ENCODE measurements around the gene FGF2. TPM values are rescaled to one million over a fixed set of nuclear protein-coding genes. Genes with fewer than 3 reads are reported as not detected.

Gene FGF2
- total RNA-seq, 1 experiment from 2014 or later, result 13.0 TPM

DNA sequence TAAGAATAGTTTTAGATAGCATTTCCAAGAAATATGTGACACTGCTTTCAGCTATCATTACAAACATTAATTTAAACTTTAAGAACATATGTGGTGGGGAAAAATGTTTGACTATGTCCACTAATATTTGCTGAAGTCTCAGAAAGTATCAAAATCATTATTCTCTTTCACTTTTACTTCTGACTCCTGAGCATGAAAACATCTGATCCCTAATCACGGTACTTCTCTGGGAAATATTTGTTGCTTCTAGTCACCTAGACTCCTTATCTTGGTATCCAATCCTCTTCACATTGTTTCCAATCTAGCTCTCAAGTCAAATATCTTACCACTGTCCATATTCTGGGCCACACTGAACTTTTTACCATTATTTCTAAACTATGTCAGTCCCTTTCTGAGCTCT is 85.0 kb downstream of the FGF2 start:
- CTCF ChIA-PET, result no interaction called here

GRCh38 chr4:122912810-122913575 is 86.4 kb downstream of the FGF2 start:
- intact Hi-C loops (cut with micrococcal nuclease; ENCODE audit: unreplicated experiment), result loop anchor here (5.0 kb wide), 1 partner anchor 86 kb away; the partner anchor contains the start of gene FGF2
- TF ChIP-seq, protein P1, sequence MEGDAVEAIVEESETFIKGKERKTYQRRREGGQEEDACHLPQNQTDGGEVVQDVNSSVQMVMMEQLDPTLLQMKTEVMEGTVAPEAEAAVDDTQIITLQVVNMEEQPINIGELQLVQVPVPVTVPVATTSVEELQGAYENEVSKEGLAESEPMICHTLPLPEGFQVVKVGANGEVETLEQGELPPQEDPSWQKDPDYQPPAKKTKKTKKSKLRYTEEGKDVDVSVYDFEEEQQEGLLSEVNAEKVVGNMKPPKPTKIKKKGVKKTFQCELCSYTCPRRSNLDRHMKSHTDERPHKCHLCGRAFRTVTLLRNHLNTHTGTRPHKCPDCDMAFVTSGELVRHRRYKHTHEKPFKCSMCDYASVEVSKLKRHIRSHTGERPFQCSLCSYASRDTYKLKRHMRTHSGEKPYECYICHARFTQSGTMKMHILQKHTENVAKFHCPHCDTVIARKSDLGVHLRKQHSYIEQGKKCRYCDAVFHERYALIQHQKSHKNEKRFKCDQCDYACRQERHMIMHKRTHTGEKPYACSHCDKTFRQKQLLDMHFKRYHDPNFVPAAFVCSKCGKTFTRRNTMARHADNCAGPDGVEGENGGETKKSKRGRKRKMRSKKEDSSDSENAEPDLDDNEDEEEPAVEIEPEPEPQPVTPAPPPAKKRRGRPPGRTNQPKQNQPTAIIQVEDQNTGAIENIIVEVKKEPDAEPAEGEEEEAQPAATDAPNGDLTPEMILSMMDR (conservative IDR thresholded peaks at IDR 0.05; ENCODE audit: low read depth, low read length), result no peak
- no peak for TF ChIP-seq EZH2 (IDR thresholded peaks at IDR 0.05; ENCODE audit: borderline replicate concordance, low read depth, low read length, poor library complexity, severe bottlenecking)
- peaks cover 3% of the 10 kb centered on the region for H3K36me3 ChIP-seq (ENCODE audit: insufficient read depth, low read length, poor library complexity, severe bottlenecking)
- no peaks in the 10 kb centered on the region for H3K9me3 ChIP-seq (ENCODE audit: low read depth, low read length, poor library complexity, severe bottlenecking)
- no peak for DNase-seq (ENCODE audit: low spot score)
- ChIA-PET CTCF (no interaction called here), POLR2A (ENCODE audit: low non-redundant PET) (no interaction called here)
- BruUV-seq (replicated peaks), result no TSS peak
- H3K4me3 ChIP-seq (ENCODE audit: low read depth, low read length, poor library complexity, severe bottlenecking), result no peak overlapping the region
- H3K27me3 ChIP-seq (replicated peaks; ENCODE audit: insufficient read depth, low read depth, low read length, poor library complexity), result no peaks in the 10 kb centered on the region
- peaks cover 7% of the 10 kb centered on the region for H3K4me1 ChIP-seq (ENCODE audit: insufficient read depth, low read length, poor library complexity, severe bottlenecking)
- no peak overlapping the region for H3K27ac ChIP-seq (ENCODE audit: low read depth, low read length, poor library complexity, severe bottlenecking)

More for the DNA sequence above, 85.0 kb downstream of the FGF2 start:
- intact Hi-C loops (cut with micrococcal nuclease; ENCODE audit: unreplicated experiment), result loop anchor here (5.0 kb wide), 1 partner anchor 84 kb away; the partner anchor contains the start of gene FGF2
- H3K36me3 ChIP-seq (ENCODE audit: insufficient read depth, low read length, poor library complexity, severe bottlenecking), result peaks cover 3% of the 10 kb centered on the region
- no peaks in the 10 kb centered on the region for H3K9me3 ChIP-seq (ENCODE audit: low read depth, low read length, poor library complexity, severe bottlenecking)
- no peak overlapping the region for H3K4me3 ChIP-seq (ENCODE audit: low read depth, low read length, poor library complexity, severe bottlenecking)
- no TSS peak for BruUV-seq (replicated peaks)
- no peak overlapping the region for H3K27ac ChIP-seq (ENCODE audit: low read depth, low read length, poor library complexity, severe bottlenecking)
- POLR2A ChIA-PET (ENCODE audit: low non-redundant PET), result interaction anchor here (0.6 kb wide), 1 partner anchor 10 kb away, joined by 3 read pairs; no protein-coding TSS in a partner anchor
- H3K27me3 ChIP-seq (replicated peaks; ENCODE audit: insufficient read depth, low read depth, low read length, poor library complexity), result no peaks in the 10 kb centered on the region
- peaks cover 7% of the 10 kb centered on the region for H3K4me1 ChIP-seq (ENCODE audit: insufficient read depth, low read length, poor library complexity, severe bottlenecking)
- TF ChIP-seq EZH2 (IDR thresholded peaks at IDR 0.05; ENCODE audit: borderline replicate concordance, low read depth, low read length, poor library complexity, severe bottlenecking), result no peak
- TF ChIP-seq, protein P1 (conservative IDR thresholded peaks at IDR 0.05; ENCODE audit: low read depth, low read length), result no peak
- DNase-seq (ENCODE audit: low spot score), result no peak

DNA sequence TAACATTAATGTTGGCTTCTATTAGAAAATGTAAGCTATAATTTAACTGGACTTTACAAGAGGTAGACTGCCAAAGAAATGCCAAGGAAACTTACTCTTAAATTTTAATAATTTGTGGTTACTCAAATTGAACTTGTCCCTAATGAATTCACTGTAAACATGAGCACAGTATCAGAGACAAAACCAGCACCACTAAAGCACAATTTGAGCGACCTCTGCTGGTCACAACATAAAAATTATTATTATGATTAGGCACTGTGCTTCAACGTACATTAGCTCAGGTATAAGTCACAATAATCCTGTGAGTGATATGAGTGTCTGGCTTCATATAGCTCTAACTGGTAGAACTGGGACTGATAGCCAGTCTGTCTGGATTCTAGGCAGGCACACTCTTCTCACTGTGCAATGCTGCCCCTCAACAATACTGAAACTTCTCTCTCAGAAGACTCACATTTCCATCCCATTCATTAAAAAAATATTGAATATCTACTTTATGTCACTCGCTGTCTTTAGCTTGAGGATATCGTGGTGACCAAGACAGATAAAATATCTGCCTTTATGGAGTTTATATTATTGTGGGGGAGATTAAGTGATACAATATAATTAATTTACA is 87.8 kb downstream of the FGF2 start:
- Histone ChIP-seq H3K27ac (ENCODE audit: low read depth, low read length, poor library complexity, severe bottlenecking) (no peak overlapping the region), H3K36me3 (ENCODE audit: insufficient read depth, low read length, poor library complexity, severe bottlenecking) (peaks cover 3% of the 10 kb centered on the region)
- DNase-seq (ENCODE audit: low spot score), result peak; percentile 44

More for the DNA sequence above, 87.8 kb downstream of the FGF2 start:
- intact Hi-C loops (cut with micrococcal nuclease; ENCODE audit: unreplicated experiment), result loop anchor here (2.0 to 5.0 kb wide), 2 partner anchors 87 to 156 kb away; partner anchors contain the start of gene FGF2
- Histone ChIP-seq H3K4me3 (ENCODE audit: low read depth, low read length, poor library complexity, severe bottlenecking) (no peak overlapping the region), H3K4me1 (ENCODE audit: insufficient read depth, low read length, poor library complexity, severe bottlenecking) (peaks cover 7% of the 10 kb centered on the region), H3K27me3 (replicated peaks; ENCODE audit: insufficient read depth, low read depth, low read length, poor library complexity) (no peaks in the 10 kb centered on the region), H3K9me3 (ENCODE audit: low read depth, low read length, poor library complexity, severe bottlenecking) (no peaks in the 10 kb centered on the region)
- no TSS peak for BruUV-seq (replicated peaks)
- POLR2A ChIA-PET (ENCODE audit: low non-redundant PET), result no interaction called here
- TF ChIP-seq EZH2 (IDR thresholded peaks at IDR 0.05; ENCODE audit: borderline replicate concordance, low read depth, low read length, poor library complexity, severe bottlenecking), result no peak
- TF ChIP-seq, protein P1 (conservative IDR thresholded peaks at IDR 0.05; ENCODE audit: low read depth, low read length), result peak; percentile 54
- CTCF ChIA-PET, result interaction anchor here (0.9 to 1.4 kb wide), 4 partner anchors 157 to 312 kb away, joined by 3 to 8 read pairs (median 4); partner anchors contain the start of gene BBS12
